A549 treated with DMSO at 1 μM for 4 hours (cell line): ENCODE measurements around the gene KBTBD12. TPM values are rescaled to one million over a fixed set of nuclear protein-coding genes. Genes with fewer than 3 reads are reported as not detected.

Experiments
- total RNA-seq: library from RNA; stranded (reverse); fragments of 200-300 nt; extraction: Qiagen RNA extraction; gene quantifications from 5 replicates; pipeline ENCODE4 v1.2.3, GENCODE V29; 2022; ENCODE audit warnings: low read depth

Gene KBTBD12, protein sequence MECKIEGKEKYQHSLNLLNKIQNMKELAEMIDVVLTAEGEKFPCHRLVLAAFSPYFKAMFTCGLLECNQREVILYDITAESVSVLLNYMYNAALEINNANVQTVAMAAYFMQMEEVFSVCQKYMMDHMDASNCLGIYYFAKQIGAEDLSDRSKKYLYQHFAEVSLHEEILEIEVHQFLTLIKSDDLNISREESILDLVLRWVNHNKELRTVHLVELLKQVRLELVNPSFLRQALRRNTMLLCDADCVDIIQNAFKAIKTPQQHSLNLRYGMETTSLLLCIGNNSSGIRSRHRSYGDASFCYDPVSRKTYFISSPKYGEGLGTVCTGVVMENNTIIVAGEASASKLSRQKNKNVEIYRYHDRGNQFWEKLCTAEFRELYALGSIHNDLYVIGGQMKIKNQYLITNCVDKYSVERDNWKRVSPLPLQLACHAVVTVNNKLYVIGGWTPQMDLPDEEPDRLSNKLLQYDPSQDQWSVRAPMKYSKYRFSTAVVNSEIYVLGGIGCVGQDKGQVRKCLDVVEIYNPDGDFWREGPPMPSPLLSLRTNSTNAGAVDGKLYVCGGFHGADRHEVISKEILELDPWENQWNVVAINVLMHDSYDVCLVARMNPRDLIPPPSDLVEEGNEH
- not detected in 5 replicates for total RNA-seq

DNA sequence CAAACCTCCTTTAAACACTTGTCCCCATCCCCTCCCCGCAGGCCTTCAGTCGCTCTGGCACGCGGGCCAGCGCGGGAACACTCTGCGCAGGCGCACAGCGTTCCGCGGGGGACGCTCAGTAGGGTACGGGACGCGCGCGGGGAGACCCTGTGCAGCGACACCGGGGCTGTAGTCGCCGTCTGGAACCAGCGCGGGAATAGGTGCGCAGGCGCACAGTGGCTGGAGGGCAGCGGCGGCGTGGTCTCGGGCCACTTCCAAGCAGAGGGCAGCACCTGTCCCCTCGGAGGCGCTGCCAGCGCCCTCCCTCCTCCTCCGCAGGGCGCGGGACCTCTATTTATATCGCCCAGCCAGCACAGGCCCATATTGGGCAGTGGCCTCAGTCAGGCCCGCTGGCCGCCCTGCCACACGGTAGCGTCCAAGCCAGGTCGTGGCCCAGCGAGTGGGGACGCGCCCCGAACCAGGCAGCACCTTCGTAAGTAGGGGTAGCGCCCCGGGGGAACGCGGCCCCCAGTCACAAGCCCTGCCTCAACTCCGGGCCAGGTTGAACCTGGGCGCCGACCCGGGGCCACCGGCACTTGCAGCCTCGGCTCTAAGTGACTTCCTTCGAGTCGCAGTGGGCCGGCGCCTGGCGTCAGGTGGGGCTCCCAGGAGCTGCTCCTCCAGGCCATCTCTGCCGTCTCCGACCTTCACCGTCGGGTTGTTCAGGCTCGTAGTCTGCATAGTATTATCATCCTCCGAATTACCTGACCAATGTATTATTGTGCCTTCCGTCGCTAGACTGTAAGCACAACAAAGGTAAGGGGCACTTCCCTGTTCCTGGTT, at the start of gene KBTBD12:
KBTBD12 (plus strand) TSS at position 118 of the 822 bp plus-strand sequence. CDS start 7,830 bp downstream, outside the sequence.

Other genes starting within 250 kb of the KBTBD12 start
- 14.7 to 18.6 TPM (median 15.7 TPM) in 5 replicates for gene ABTB1, start 242.3 kb upstream of the KBTBD12 start, total RNA-seq
- gene MGLL, start 92.7 kb upstream of the KBTBD12 start, total RNA-seq = 60.0 to 73.4 TPM (median 65.8 TPM) in 5 replicates
- 120 to 134 TPM (median 131 TPM) in 5 replicates for gene SEC61A1, start 137.2 kb downstream of the KBTBD12 start, total RNA-seq
- 97.5 to 104 TPM (median 101 TPM) in 5 replicates for gene RUVBL1, start 208.6 kb downstream of the KBTBD12 start, total RNA-seq
- 7.8 to 9.8 TPM (median 9.5 TPM) in 5 replicates for gene EEFSEC, start 238.2 kb downstream of the KBTBD12 start, total RNA-seq